Ovary (tissue), 9 donors: ENCODE data around the gene INAVA. TPM values are rescaled to one million over a fixed set of nuclear protein-coding genes. Genes with fewer than 3 reads are reported as not detected.

Experiments
- DNase-seq, 5 donors: peaks; one replicate each; pipeline ENCODE4 v3.0.0-alpha.2; 2019 to 2020
- H3K27ac ChIP-seq, 2 donors: fragments of 200-600 bp; one replicate each; pipeline versions ENCODE4 v1.5.1 to v1.8.0; 2019 to 2022
- H3K27me3 ChIP-seq: fragments of 200-600 bp; one replicate; pipeline ENCODE4 v1.8.0; 2022
- H3K36me3 ChIP-seq: fragments of 200-600 bp; sonication (generic); one replicate; pipeline ENCODE4 v1.5.1; 2019
- H3K4me1 ChIP-seq: one replicate; pipeline ENCODE4 v1.8.1; 2013; ENCODE audit warnings: mild to moderate bottlenecking, moderate library complexity; ENCODE audit not compliant: insufficient read depth
- H3K4me3 ChIP-seq: fragments of 200-600 bp; sonication (generic); one replicate; pipeline ENCODE4 v1.5.1; 2017
- H3K9me3 ChIP-seq, 2 donors: fragments of 200-600 bp in 1 of 2; sonication (generic) in 1 of 2; one replicate each; pipeline versions ENCODE4 v1.5.1 to v1.8.1; 2013 to 2019; ENCODE audit warnings: mild to moderate bottlenecking in 1 of 2, moderate library complexity in 1 of 2
- CTCF ChIP-seq, 3 donors: fragments of 450-650 bp in 2 of 3; fragments of 200-600 bp in 1 of 3; IDR thresholded peaks; one replicate each; pipeline versions ENCODE4 v1.5.1 to v1.8.0; 2016 to 2022; ENCODE audit warnings: antibody characterized with exemption in 3 of 3, mild to moderate bottlenecking in 1 of 3
- EP300 ChIP-seq: sonication (generic); formaldehyde crosslinking; IDR thresholded peaks from one replicate; pipeline ENCODE4 v1.6.1; 2017; ENCODE audit warnings: antibody characterized with exemption
- POLR2A ChIP-seq: fragments of 450-650 bp; IDR thresholded peaks from one replicate; pipeline ENCODE4 v1.6.1; 2017; ENCODE audit warnings: antibody characterized with exemption, mild to moderate bottlenecking, moderate library complexity
- WGBS, 3 donors: extraction: QIAGEN DNeasy Blood & Tissue Kit in 1 of 3; methylation state at CpG; one replicate each; pipeline versions ENCODE4 v1.1.5 to v1.1.7; 2013 to 2017; 5-methylcytosine and 5-hydroxymethylcytosine counted together
- intact Hi-C, 4 donors: fragments of 100-400 bp; cut with DNase I; formaldehyde crosslinking; loops; one replicate each; pipeline versions ENCODE4 v1.11.0 to v1.15.1; 2022 to 2023
- polyA plus RNA-seq, 2 donors: library from polyadenylated mRNA; stranded (reverse); fragments of 200-250 nt in 1 of 2; fragments of 350-450 nt in 1 of 2; fragmentation: Illumina TruSeq in 1 of 2; extraction: RNeasy Lipid Tissue Mini Kit (QIAGEN cat#74804) in 1 of 2; gene quantifications; one replicate each; pipeline ENCODE4 v1.2.3, GENCODE V29; 2013 to 2014
- total RNA-seq, 7 donors: library from RNA; depleted of rRNA in 2 of 7; stranded (reverse); fragments of >200 nt in 2 of 7; fragmentation: NEBNext Ultra II Directional in 3 of 7; extraction: Animal tissue kit (Norgen Biotek cat#: 25700) in 3 of 7; gene quantifications; one replicate each; pipeline versions ENCODE4 v1.1.0 to v1.2.4, GENCODE V29; 2016 to 2023
- donor health status: DM: no; HTN: no; CAD: no; lungs with moderate emphysema.
- donor health status: DM: no; HTN: no; CAD: no.
- donor health status: Bipolar disorder and iron deficiency.
- donor health status: DM: yes; HTN: yes; CAD: no.
- donor health status: DM: no; HTN: no; CAD: no.
- donor health status: DM: yes; HTN: yes; CAD: no.

INAVA gene
- total and polyA plus RNA-seq, 9 donors: 0.18 to 7.9 (median 0.70) TPM; not detected in 2

- no peaks in the 10 kb centered on the region for H3K4me1 ChIP-seq
- intact Hi-C loops: no loop called here
- no peaks in the 10 kb centered on the region for H3K36me3 ChIP-seq
- WGBS, 3 donors: 92 to 96% (median 95%) methylated on average over 5 of the region's 5 CpGs
- H3K27me3 ChIP-seq: no peaks in the 10 kb centered on the region
- no peak for DNase-seq
- H3K27ac ChIP-seq: no peak overlapping the region
- no peak overlapping the region for H3K4me3 ChIP-seq
- no peaks in the 10 kb centered on the region for H3K9me3 ChIP-seq
- no peak for TF ChIP-seq CTCF (IDR thresholded peaks at IDR 0.05)
- no peak for TF ChIP-seq POLR2A
- no peak for TF ChIP-seq EP300
These were observed 2.6 kb downstream of the INAVA start for GRCh38 chr1:200897259-200897658.

- no peak overlapping the region for H3K27ac ChIP-seq
These were observed 4.3 kb downstream of the INAVA start for GRCh38 chr1:200899015-200899386.

GRCh38 chr1:200899451-200899915, 4.8 kb downstream of the INAVA start:
- no peak for DNase-seq
- intact Hi-C loops: no loop called here
- Histone ChIP-seq H3K27ac (no peak overlapping the region), H3K4me1 (no peaks in the 10 kb centered on the region), H3K4me3 (no peak overlapping the region), H3K27me3 (no peaks in the 10 kb centered on the region), H3K36me3 (no peaks in the 10 kb centered on the region), H3K9me3 (no peaks in the 10 kb centered on the region)
- 87 to 89% (median 87%) methylated on average over 10 of the region's 10 CpGs for WGBS, 3 donors
- TF ChIP-seq EP300 (no peak), CTCF (IDR thresholded peaks at IDR 0.05) (no peak), POLR2A (no peak)

More at GRCh38 chr1:200899015-200899386, 4.3 kb downstream of the INAVA start:
- no peaks in the 10 kb centered on the region for H3K9me3 ChIP-seq
- TF ChIP-seq POLR2A (no peak), EP300 (no peak), CTCF (IDR thresholded peaks at IDR 0.05) (no peak)
- H3K4me3 ChIP-seq: no peak overlapping the region
- no peaks in the 10 kb centered on the region for H3K4me1 ChIP-seq
- no peaks in the 10 kb centered on the region for H3K27me3 ChIP-seq
- DNase-seq: no peak
- H3K36me3 ChIP-seq: no peaks in the 10 kb centered on the region
- WGBS, 3 donors: 43 to 56% (median 44%) methylated on average over 3 of the region's 3 CpGs
- intact Hi-C loops: no loop called here

- TF ChIP-seq EP300: no peak
- TF ChIP-seq POLR2A: no peak
- TF ChIP-seq CTCF (IDR thresholded peaks at IDR 0.05): no peak
- Histone ChIP-seq H3K27ac (no peak overlapping the region), H3K9me3 (no peaks in the 10 kb centered on the region), H3K36me3 (no peaks in the 10 kb centered on the region), H3K4me1 (no peaks in the 10 kb centered on the region), H3K4me3 (no peak overlapping the region), H3K27me3 (no peaks in the 10 kb centered on the region)
- WGBS, 3 donors: 93 to 95% (median 95%) methylated on average over 16 of the region's 16 CpGs
- DNase-seq: no peak
- intact Hi-C loops: no loop called here
These were observed 5.5 kb downstream of the INAVA start for GRCh38 chr1:200899954-200900867.
